WTC11 (cell line): Measurements from ENCODE around the gene SLC38A4. TPM values are rescaled to one million over a fixed set of nuclear protein-coding genes. Genes with fewer than 3 reads are reported as not detected.

Experiments used
- ATAC-seq: fragments of 200-7000 bp; cut with Tn5 transposase; 2 replicates; pipeline ENCODE4 v1.10.0; 2021; ENCODE audit warnings: mild to moderate bottlenecking, moderate library complexity
- CTCF ChIA-PET: fragments of 300-600 bp; sonication (Branson Sonifier 250); formaldehyde crosslinking; loops from one replicate; lab custom pipeline; 2021; ENCODE audit warnings: antibody characterized with exemption; lab: Charles Lee
- POLR2A ChIA-PET: fragments of 350-600 bp; sonication (Branson Sonifier 250); formaldehyde crosslinking; loops from one replicate; lab custom pipeline; 2021; ENCODE audit warnings: antibody characterized with exemption; lab: Charles Lee
- DNase-seq: peaks from one replicate; pipeline ENCODE4 v3.0.0; 2021; ENCODE audit warnings: low spot score
- H3K27ac Mint-ChIP-seq: 2 replicates; pipeline ENCODE4 v1.8.0; 2021; ENCODE audit warnings: mixed read lengths
- H3K27me3 Mint-ChIP-seq: 2 replicates; pipeline ENCODE4 v1.8.0; 2021; ENCODE audit warnings: low read depth, mild to moderate bottlenecking, moderate library complexity, mixed read lengths
- H3K36me3 Mint-ChIP-seq: 2 replicates; pipeline ENCODE4 v1.8.0; 2021; ENCODE audit warnings: mixed read lengths
- H3K4me1 Mint-ChIP-seq: 2 replicates; pipeline ENCODE4 v1.8.0; 2022; ENCODE audit warnings: mixed read lengths
- H3K4me3 Mint-ChIP-seq: 2 replicates; pipeline ENCODE4 v1.8.0; 2021; ENCODE audit warnings: mild to moderate bottlenecking, moderate library complexity, mixed read lengths
- H3K9me3 Mint-ChIP-seq: 2 replicates; pipeline ENCODE4 v1.8.0; 2021; ENCODE audit warnings: mixed read lengths
- IRF2 ChIP-seq: sonication (generic); formaldehyde crosslinking; IDR thresholded peaks from 2 replicates; pipeline ENCODE4 v1.8.0; 2022; ENCODE audit warnings: low read depth, missing genetic modification reagents, borderline replicate concordance
- KAT7 ChIP-seq: sonication (generic); formaldehyde crosslinking; IDR thresholded peaks from 2 replicates; pipeline ENCODE4 v1.8.1; 2023; ENCODE audit warnings: missing genetic modification reagents, mild to moderate bottlenecking, borderline replicate concordance
- NR1H2 ChIP-seq: sonication (generic); formaldehyde crosslinking; IDR thresholded peaks from 2 replicates; pipeline ENCODE4 v1.9.0; 2021; ENCODE audit warnings: mild to moderate bottlenecking, moderate library complexity, missing genetic modification reagents
- PRRX2 ChIP-seq: fragments of 250-450 bp; sonication (Bioruptor Pico); IDR thresholded peaks from 2 replicates; pipeline ENCODE4 v1.8.0; 2021; ENCODE audit warnings: mild to moderate bottlenecking
- SMAD4 ChIP-seq: sonication (generic); formaldehyde crosslinking; IDR thresholded peaks from 2 replicates; pipeline ENCODE4 v1.8.0; 2022; ENCODE audit warnings: mild to moderate bottlenecking, missing genetic modification reagents
- total RNA-seq: library from RNA; stranded (reverse); gene quantifications from 3 replicates; pipeline ENCODE4 v1.2.3, GENCODE V29; 2021
- TF ChIP-seq, protein P1 (sequence below): sonication (generic); formaldehyde crosslinking; conservative IDR thresholded peaks from 2 replicates; pipeline ENCODE4 v1.8.1; 2023; ENCODE audit warnings: mild to moderate bottlenecking, low read depth, missing genetic modification reagents, moderate library complexity
- TF ChIP-seq, protein P2 (sequence below): sonication (generic); formaldehyde crosslinking; IDR thresholded peaks from 2 replicates; pipeline ENCODE4 v1.8.0; 2022; ENCODE audit warnings: mild to moderate bottlenecking, missing genetic modification reagents
- TF ChIP-seq, protein P3 (sequence below): fragments of 250-450 bp; sonication (Bioruptor Pico); IDR thresholded peaks from 2 replicates; pipeline ENCODE4 v1.9.0; 2021; ENCODE audit warnings: mild to moderate bottlenecking
- TF ChIP-seq, protein P4 (sequence below): fragments of 250-450 bp; sonication (Bioruptor Pico); IDR thresholded peaks from 2 replicates; pipeline ENCODE4 v2.1.2; 2022; ENCODE audit warnings: mild to moderate bottlenecking, moderate library complexity
- TF ChIP-seq, protein P5 (sequence below): sonication (generic); formaldehyde crosslinking; IDR thresholded peaks from 2 replicates; pipeline ENCODE4 v1.8.1; 2022; ENCODE audit warnings: mild to moderate bottlenecking, missing genetic modification reagents, moderate library complexity, borderline replicate concordance
- TF ChIP-seq, protein P6 (sequence below): sonication (generic); formaldehyde crosslinking; IDR thresholded peaks from 2 replicates; pipeline ENCODE4 v1.8.0; 2022; ENCODE audit warnings: mild to moderate bottlenecking, missing genetic modification reagents
- TF ChIP-seq, protein P7 (sequence below): sonication (generic); formaldehyde crosslinking; IDR thresholded peaks from 2 replicates; pipeline ENCODE4 v1.8.1; 2023; ENCODE audit warnings: mild to moderate bottlenecking, missing genetic modification reagents, borderline replicate concordance
- TF ChIP-seq, protein P8 (sequence below): fragments of 250-450 bp; sonication (Bioruptor Pico); conservative IDR thresholded peaks from 2 replicates; pipeline ENCODE4 v1.9.0; 2021; ENCODE audit warnings: mild to moderate bottlenecking

Gene SLC38A4
- total RNA-seq, 1 experiment from 2014 or later: 6.1 TPM

DNA sequence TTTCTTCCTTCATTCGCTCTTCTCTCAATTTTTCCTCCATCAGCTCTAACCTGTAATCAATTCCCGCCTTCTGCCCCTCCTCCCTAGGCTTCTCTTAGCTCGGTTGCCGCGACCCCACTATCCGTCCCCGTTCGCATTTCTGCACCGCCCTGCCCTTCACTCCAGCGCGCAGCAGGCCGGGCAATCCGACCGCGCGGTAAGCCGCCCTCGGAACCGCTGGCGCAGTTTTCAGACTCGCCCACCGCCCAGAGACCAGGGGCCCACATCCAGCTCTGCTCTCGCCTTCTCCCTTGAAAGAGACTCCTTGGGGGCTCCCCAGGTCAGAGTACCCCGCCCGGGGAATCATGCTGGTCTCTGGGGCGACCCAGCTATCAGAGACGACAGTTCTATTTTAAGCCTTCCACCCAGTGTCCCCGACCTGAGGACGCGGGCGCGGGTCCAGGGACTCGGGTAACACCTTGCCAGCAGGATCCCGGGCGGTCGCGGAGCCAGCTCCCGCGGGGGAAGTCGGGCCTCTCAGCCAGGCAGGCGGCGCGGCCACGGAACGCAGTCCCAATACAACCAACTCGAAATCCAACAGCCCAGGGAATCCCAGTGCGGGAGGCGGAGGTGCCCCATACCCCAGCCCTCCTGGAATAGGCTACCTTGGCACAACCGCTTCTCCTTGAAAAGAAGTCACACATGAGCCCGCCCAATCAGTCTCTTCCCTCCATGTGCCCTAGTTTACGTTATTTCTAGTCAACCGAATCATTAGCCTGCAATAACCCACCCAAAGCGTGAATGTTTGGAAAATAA lies 5.7 kb upstream of the SLC38A4 start (continued):
- TF ChIP-seq, protein P1, sequence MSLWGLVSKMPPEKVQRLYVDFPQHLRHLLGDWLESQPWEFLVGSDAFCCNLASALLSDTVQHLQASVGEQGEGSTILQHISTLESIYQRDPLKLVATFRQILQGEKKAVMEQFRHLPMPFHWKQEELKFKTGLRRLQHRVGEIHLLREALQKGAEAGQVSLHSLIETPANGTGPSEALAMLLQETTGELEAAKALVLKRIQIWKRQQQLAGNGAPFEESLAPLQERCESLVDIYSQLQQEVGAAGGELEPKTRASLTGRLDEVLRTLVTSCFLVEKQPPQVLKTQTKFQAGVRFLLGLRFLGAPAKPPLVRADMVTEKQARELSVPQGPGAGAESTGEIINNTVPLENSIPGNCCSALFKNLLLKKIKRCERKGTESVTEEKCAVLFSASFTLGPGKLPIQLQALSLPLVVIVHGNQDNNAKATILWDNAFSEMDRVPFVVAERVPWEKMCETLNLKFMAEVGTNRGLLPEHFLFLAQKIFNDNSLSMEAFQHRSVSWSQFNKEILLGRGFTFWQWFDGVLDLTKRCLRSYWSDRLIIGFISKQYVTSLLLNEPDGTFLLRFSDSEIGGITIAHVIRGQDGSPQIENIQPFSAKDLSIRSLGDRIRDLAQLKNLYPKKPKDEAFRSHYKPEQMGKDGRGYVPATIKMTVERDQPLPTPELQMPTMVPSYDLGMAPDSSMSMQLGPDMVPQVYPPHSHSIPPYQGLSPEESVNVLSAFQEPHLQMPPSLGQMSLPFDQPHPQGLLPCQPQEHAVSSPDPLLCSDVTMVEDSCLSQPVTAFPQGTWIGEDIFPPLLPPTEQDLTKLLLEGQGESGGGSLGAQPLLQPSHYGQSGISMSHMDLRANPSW (CRISPR knock-in tag): no peak
- no peak for TF ChIP-seq KAT7

DNA sequence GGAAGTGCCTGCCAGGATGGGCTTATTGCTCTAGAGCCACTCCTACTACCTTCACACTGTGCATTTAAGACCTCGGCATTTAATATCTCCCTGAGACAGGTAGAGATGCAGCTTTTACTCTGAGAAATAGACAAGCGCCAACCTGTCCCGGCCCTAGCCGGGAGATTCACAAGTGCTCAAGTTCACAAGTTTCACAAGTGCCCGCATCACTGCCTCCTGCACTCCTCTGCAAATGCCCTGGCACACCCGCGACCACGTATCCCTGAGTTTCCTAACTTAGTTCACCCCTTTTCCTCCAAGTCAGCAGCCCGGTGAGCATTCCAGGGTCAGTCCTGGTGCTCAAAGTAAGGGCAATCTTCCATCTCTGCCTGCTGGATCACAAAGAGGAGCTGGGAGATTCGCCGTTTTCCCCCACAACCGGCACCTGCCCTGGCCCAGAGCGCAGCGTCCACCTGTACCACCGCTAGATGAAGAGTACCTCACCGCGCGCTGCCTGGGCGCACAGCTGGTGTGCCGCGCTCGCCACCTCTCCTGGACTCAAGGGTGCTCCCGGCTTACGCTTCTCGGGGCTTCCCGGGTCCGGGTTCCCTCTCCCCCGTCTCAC lies 5.0 kb upstream of the SLC38A4 start:
- Mint-ChIP-seq H3K36me3 (no peaks in the 10 kb centered on the region), H3K4me3 (peak overlapping the region; percentile 87), H3K27ac (no peak overlapping the region), H3K27me3 (peaks cover 79% of the 10 kb centered on the region), H3K9me3 (peaks cover 4% of the 10 kb centered on the region; the same call in 1 of the 2 replicates), H3K4me1 (peaks cover 23% of the 10 kb centered on the region)
- ATAC-seq (peak; percentile 64), DNase-seq (peak; percentile 46)
- no peak for TF ChIP-seq SMAD4 (CRISPR knock-in tag)
- TF ChIP-seq, protein P2, sequence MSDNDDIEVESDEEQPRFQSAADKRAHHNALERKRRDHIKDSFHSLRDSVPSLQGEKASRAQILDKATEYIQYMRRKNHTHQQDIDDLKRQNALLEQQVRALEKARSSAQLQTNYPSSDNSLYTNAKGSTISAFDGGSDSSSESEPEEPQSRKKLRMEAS (CRISPR knock-in tag): peak; percentile 21; the same call in 1 of the 2 replicates
- ChIA-PET POLR2A (no interaction called here), CTCF (interaction anchor here (0.6 to 1.2 kb wide), 7 partner anchors 21 to 699 kb away, joined by 3 to 4 read pairs (median 3); no protein-coding TSS in a partner anchor)

DNA sequence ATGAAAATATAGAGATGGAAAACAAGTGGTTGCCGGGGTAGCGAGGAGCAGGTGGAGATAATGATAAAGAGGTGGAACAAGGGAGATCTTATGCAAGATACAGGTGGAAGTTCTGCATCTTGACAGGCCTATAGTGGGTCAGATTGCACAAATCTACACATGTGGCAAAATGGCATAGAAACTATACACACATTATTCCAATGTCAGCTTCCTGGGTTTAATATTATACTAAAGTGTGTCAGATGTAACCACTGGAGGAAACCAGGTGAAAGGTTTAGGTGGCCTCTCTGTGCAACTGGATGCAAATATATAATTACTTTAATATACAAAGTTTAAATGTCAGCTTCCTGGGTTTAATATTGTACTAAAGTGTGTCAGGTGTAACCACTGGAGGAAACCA lies 1.1 kb downstream of the SLC38A4 start:
- no peaks in the 10 kb centered on the region for H3K9me3 Mint-ChIP-seq
- ATAC-seq (no peak), DNase-seq (no peak)
- no peak overlapping the region for H3K27ac Mint-ChIP-seq
- peaks cover 56% of the 10 kb centered on the region for H3K27me3 Mint-ChIP-seq
- peaks cover 14% of the 10 kb centered on the region for H3K4me1 Mint-ChIP-seq
- no peaks in the 10 kb centered on the region for H3K36me3 Mint-ChIP-seq
- ChIA-PET CTCF (no interaction called here), POLR2A (no interaction called here)
- H3K4me3 Mint-ChIP-seq: no peak overlapping the region
- TF ChIP-seq, protein P3, sequence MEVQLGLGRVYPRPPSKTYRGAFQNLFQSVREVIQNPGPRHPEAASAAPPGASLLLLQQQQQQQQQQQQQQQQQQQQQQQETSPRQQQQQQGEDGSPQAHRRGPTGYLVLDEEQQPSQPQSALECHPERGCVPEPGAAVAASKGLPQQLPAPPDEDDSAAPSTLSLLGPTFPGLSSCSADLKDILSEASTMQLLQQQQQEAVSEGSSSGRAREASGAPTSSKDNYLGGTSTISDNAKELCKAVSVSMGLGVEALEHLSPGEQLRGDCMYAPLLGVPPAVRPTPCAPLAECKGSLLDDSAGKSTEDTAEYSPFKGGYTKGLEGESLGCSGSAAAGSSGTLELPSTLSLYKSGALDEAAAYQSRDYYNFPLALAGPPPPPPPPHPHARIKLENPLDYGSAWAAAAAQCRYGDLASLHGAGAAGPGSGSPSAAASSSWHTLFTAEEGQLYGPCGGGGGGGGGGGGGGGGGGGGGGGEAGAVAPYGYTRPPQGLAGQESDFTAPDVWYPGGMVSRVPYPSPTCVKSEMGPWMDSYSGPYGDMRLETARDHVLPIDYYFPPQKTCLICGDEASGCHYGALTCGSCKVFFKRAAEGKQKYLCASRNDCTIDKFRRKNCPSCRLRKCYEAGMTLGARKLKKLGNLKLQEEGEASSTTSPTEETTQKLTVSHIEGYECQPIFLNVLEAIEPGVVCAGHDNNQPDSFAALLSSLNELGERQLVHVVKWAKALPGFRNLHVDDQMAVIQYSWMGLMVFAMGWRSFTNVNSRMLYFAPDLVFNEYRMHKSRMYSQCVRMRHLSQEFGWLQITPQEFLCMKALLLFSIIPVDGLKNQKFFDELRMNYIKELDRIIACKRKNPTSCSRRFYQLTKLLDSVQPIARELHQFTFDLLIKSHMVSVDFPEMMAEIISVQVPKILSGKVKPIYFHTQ (CRISPR knock-in tag): no peak
- TF ChIP-seq, protein P4, sequence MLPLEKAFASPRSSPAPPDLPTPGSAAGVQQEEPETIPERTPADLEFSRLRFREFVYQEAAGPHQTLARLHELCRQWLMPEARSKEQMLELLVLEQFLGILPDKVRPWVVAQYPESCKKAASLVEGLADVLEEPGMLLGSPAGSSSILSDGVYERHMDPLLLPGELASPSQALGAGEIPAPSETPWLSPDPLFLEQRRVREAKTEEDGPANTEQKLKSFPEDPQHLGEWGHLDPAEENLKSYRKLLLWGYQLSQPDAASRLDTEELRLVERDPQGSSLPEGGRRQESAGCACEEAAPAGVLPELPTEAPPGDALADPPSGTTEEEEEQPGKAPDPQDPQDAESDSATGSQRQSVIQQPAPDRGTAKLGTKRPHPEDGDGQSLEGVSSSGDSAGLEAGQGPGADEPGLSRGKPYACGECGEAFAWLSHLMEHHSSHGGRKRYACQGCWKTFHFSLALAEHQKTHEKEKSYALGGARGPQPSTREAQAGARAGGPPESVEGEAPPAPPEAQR (CRISPR knock-in tag): no peak
- TF ChIP-seq NR1H2 (CRISPR knock-in tag) (no peak), KAT7 (no peak), IRF2 (CRISPR knock-in tag) (no peak), PRRX2 (no peak)
- TF ChIP-seq, protein P5, sequence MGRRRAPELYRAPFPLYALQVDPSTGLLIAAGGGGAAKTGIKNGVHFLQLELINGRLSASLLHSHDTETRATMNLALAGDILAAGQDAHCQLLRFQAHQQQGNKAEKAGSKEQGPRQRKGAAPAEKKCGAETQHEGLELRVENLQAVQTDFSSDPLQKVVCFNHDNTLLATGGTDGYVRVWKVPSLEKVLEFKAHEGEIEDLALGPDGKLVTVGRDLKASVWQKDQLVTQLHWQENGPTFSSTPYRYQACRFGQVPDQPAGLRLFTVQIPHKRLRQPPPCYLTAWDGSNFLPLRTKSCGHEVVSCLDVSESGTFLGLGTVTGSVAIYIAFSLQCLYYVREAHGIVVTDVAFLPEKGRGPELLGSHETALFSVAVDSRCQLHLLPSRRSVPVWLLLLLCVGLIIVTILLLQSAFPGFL (CRISPR knock-in tag): no peak
- TF ChIP-seq, protein P6, sequence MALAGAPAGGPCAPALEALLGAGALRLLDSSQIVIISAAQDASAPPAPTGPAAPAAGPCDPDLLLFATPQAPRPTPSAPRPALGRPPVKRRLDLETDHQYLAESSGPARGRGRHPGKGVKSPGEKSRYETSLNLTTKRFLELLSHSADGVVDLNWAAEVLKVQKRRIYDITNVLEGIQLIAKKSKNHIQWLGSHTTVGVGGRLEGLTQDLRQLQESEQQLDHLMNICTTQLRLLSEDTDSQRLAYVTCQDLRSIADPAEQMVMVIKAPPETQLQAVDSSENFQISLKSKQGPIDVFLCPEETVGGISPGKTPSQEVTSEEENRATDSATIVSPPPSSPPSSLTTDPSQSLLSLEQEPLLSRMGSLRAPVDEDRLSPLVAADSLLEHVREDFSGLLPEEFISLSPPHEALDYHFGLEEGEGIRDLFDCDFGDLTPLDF (CRISPR knock-in tag): no peak
- TF ChIP-seq, protein P7, sequence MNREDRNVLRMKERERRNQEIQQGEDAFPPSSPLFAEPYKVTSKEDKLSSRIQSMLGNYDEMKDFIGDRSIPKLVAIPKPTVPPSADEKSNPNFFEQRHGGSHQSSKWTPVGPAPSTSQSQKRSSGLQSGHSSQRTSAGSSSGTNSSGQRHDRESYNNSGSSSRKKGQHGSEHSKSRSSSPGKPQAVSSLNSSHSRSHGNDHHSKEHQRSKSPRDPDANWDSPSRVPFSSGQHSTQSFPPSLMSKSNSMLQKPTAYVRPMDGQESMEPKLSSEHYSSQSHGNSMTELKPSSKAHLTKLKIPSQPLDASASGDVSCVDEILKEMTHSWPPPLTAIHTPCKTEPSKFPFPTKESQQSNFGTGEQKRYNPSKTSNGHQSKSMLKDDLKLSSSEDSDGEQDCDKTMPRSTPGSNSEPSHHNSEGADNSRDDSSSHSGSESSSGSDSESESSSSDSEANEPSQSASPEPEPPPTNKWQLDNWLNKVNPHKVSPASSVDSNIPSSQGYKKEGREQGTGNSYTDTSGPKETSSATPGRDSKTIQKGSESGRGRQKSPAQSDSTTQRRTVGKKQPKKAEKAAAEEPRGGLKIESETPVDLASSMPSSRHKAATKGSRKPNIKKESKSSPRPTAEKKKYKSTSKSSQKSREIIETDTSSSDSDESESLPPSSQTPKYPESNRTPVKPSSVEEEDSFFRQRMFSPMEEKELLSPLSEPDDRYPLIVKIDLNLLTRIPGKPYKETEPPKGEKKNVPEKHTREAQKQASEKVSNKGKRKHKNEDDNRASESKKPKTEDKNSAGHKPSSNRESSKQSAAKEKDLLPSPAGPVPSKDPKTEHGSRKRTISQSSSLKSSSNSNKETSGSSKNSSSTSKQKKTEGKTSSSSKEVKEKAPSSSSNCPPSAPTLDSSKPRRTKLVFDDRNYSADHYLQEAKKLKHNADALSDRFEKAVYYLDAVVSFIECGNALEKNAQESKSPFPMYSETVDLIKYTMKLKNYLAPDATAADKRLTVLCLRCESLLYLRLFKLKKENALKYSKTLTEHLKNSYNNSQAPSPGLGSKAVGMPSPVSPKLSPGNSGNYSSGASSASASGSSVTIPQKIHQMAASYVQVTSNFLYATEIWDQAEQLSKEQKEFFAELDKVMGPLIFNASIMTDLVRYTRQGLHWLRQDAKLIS: no peak
- TF ChIP-seq, protein P8, sequence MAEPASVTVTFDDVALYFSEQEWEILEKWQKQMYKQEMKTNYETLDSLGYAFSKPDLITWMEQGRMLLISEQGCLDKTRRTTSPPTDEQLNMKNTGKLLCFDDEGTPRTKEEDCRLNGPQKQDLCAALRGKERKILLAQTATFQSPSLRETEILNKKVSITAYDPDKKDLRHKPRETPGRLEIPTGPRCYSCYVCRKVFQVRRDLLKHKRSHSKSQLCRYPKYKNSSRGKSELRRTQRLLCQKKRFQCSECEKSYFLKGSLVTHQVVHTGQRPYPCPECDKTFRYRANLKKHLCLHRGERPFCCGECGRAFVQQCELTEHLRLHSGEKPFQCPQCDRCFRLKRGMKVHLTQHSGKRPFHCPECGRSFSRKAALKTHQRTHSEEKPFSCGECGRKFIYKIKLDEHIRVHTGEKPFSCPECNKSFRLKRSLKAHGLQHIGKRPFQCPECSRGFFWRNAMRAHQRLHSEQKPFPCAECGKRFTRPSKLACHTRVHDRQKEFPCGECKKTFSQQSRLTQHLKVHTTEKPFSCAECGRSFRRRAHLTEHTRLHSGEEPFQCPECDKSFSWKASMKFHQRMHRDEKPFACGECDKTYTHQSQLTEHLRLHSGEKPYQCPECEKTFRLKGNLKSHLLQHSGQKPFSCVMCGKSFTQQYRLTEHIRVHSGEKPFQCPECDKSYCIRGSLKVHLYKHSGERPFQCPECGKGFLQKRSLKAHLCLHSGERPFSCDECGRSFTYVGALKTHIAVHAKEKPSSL: no peak
